ENCODE measurements around the gene ITGB3.

Gene ITGB3

GRCh38 chr17:47287639-47288038, 34.0 kb downstream of the ITGB3 start:
- no peaks in the 10 kb centered on the region for H3K36me3 ChIP-seq (ENCODE audit: control insufficient read depth, insufficient read depth, low read length)
- H3K4me3 ChIP-seq (replicated peaks; ENCODE audit: low read depth, low read length): no peak overlapping the region
- H3K27me3 ChIP-seq (replicated peaks; ENCODE audit: control insufficient read depth, insufficient read depth, low read length): no peaks in the 10 kb centered on the region
- TF ChIP-seq CTCF (IDR thresholded peaks at IDR 0.05; ENCODE audit: insufficient read depth, low read length, poor library complexity, severe bottlenecking): no peak
- DNase-seq (ENCODE audit: extremely low read depth, insufficient read length): no peak

- Histone ChIP-seq H3K4me3 (replicated peaks; ENCODE audit: low read depth, low read length) (no peak overlapping the region), H3K36me3 (ENCODE audit: control insufficient read depth, insufficient read depth, low read length) (no peaks in the 10 kb centered on the region), H3K27me3 (replicated peaks; ENCODE audit: control insufficient read depth, insufficient read depth, low read length) (no peaks in the 10 kb centered on the region)
- TF ChIP-seq CTCF (IDR thresholded peaks at IDR 0.05; ENCODE audit: insufficient read depth, low read length, poor library complexity, severe bottlenecking): no peak
- DNase-seq (ENCODE audit: extremely low read depth, insufficient read length): no peak
These were observed 35.0 kb downstream of the ITGB3 start for GRCh38 chr17:47288531-47289116.

- no peak for DNase-seq (ENCODE audit: extremely low read depth, insufficient read length)
- TF ChIP-seq CTCF (IDR thresholded peaks at IDR 0.05; ENCODE audit: insufficient read depth, low read length, poor library complexity, severe bottlenecking): no peak
- no peaks in the 10 kb centered on the region for H3K27me3 ChIP-seq (replicated peaks; ENCODE audit: control insufficient read depth, insufficient read depth, low read length)
- H3K36me3 ChIP-seq (ENCODE audit: control insufficient read depth, insufficient read depth, low read length): no peaks in the 10 kb centered on the region
- no peak overlapping the region for H3K4me3 ChIP-seq (replicated peaks; ENCODE audit: low read depth, low read length)
These were observed 35.7 kb downstream of the ITGB3 start for GRCh38 chr17:47289302-47289701.

- Histone ChIP-seq H3K36me3 (ENCODE audit: control insufficient read depth, insufficient read depth, low read length) (no peaks in the 10 kb centered on the region), H3K4me3 (replicated peaks; ENCODE audit: low read depth, low read length) (no peak overlapping the region), H3K27me3 (replicated peaks; ENCODE audit: control insufficient read depth, insufficient read depth, low read length) (no peaks in the 10 kb centered on the region)
- DNase-seq (ENCODE audit: extremely low read depth, insufficient read length): no peak
- no peak for TF ChIP-seq CTCF (IDR thresholded peaks at IDR 0.05; ENCODE audit: insufficient read depth, low read length, poor library complexity, severe bottlenecking)
These were observed 37.2 kb downstream of the ITGB3 start for GRCh38 chr17:47290870-47291241.

- no peaks in the 10 kb centered on the region for H3K36me3 ChIP-seq (ENCODE audit: control insufficient read depth, insufficient read depth, low read length)
- TF ChIP-seq CTCF (IDR thresholded peaks at IDR 0.05; ENCODE audit: insufficient read depth, low read length, poor library complexity, severe bottlenecking): no peak
- no peak for DNase-seq (ENCODE audit: extremely low read depth, insufficient read length)
These were observed 37.7 kb downstream of the ITGB3 start for GRCh38 chr17:47291242-47291873.

More at GRCh38 chr17:47291242-47291873, 37.7 kb downstream of the ITGB3 start:
- no peak overlapping the region for H3K4me3 ChIP-seq (replicated peaks; ENCODE audit: low read depth, low read length)
- no peaks in the 10 kb centered on the region for H3K27me3 ChIP-seq (replicated peaks; ENCODE audit: control insufficient read depth, insufficient read depth, low read length)
